WERI-Rb-1 (cell line): ENCODE data around the gene PPP2R3B.
"Not testable (repeated sequence)": the region's sequence is repeated elsewhere in the genome, so short reads cannot be mapped to it uniquely, and the experiment has no call there.

ENCODE experiments used
- DNase-seq: peaks from one replicate; pipeline ENCODE4 v3.0.0-alpha.2; 2020
- H3K27ac ChIP-seq: fragments of 250-450 bp; sonication (Bioruptor Pico); 2 replicates; pipeline ENCODE4 v1.5.1; 2020; ENCODE audit warnings: mild to moderate bottlenecking, moderate library complexity
- H3K27me3 ChIP-seq: fragments of 250-450 bp; sonication (Bioruptor Pico); 2 replicates; pipeline ENCODE4 v1.5.1; 2021; ENCODE audit warnings: mild to moderate bottlenecking, low read depth, moderate library complexity; ENCODE audit not compliant: insufficient read depth, severe bottlenecking
- H3K36me3 ChIP-seq: fragments of 250-450 bp; sonication (Bioruptor Pico); 2 replicates; pipeline ENCODE4 v1.5.1; 2020; ENCODE audit warnings: mild to moderate bottlenecking, moderate library complexity
- H3K4me3 ChIP-seq: 2 replicates; pipeline ENCODE4 v1.5.1; 2011; ENCODE audit warnings: low read depth, mild to moderate bottlenecking, control low read depth, low read length
- H3K9me3 ChIP-seq: fragments of 250-450 bp; sonication (Bioruptor Pico); 2 replicates; pipeline ENCODE4 v1.5.1; 2021; ENCODE audit warnings: mild to moderate bottlenecking, moderate library complexity; ENCODE audit not compliant: severe bottlenecking
- CTCF ChIP-seq: IDR thresholded peaks from 2 replicates; pipeline ENCODE4 v1.5.1; 2011; ENCODE audit warnings: low read depth, mild to moderate bottlenecking, control low read depth, inconsistent platforms, low read length

Gene PPP2R3B

GRCh38 chrX:312621-313331 is 73.9 kb downstream of the PPP2R3B start:
- Histone ChIP-seq H3K27ac (no peak overlapping the region), H3K4me3 (no peak overlapping the region), H3K36me3 (peaks cover 59% of the 10 kb centered on the region), H3K9me3 (no peaks in the 10 kb centered on the region), H3K27me3 (no peaks in the 10 kb centered on the region)
- TF ChIP-seq CTCF: no peak
- no peak for DNase-seq

- Histone ChIP-seq H3K4me3 (no peak overlapping the region), H3K27me3 (no peaks in the 10 kb centered on the region), H3K36me3 (peaks cover 62% of the 10 kb centered on the region), H3K9me3 (no peaks in the 10 kb centered on the region), H3K27ac (no peak overlapping the region)
- TF ChIP-seq CTCF: no peak
- no peak for DNase-seq
Measured at GRCh38 chrX:311156-312129, 75.3 kb downstream of the PPP2R3B start.

GRCh38 chrX:310621-311155 is 76.0 kb downstream of the PPP2R3B start:
- Histone ChIP-seq H3K27me3 (no peaks in the 10 kb centered on the region), H3K36me3 (peaks cover 66% of the 10 kb centered on the region), H3K9me3 (no peaks in the 10 kb centered on the region), H3K4me3 (no peak overlapping the region), H3K27ac (no peak overlapping the region)
- DNase-seq: no peak
- no peak for TF ChIP-seq CTCF

GRCh38 chrX:308821-309520 is 77.7 kb downstream of the PPP2R3B start:
- Histone ChIP-seq H3K27ac (no peak overlapping the region), H3K27me3 (no peaks in the 10 kb centered on the region), H3K9me3 (no peaks in the 10 kb centered on the region), H3K36me3 (peaks cover 69% of the 10 kb centered on the region), H3K4me3 (no peak overlapping the region)
- TF ChIP-seq CTCF: no peak
- no peak for DNase-seq

- Histone ChIP-seq H3K27me3 (no peaks in the 10 kb centered on the region), H3K9me3 (no peaks in the 10 kb centered on the region), H3K4me3 (no peak overlapping the region), H3K36me3 (peaks cover 66% of the 10 kb centered on the region), H3K27ac (no peak overlapping the region)
- no peak for TF ChIP-seq CTCF
- DNase-seq: no peak
Measured at GRCh38 chrX:307261-308111, 79.2 kb downstream of the PPP2R3B start.

GRCh38 chrX:306614-307251 is 80.0 kb downstream of the PPP2R3B start:
- not testable (repeated sequence) for DNase-seq, H3K4me3 ChIP-seq, H3K9me3 ChIP-seq, H3K27me3 ChIP-seq, H3K27ac ChIP-seq
- H3K36me3 ChIP-seq: peaks cover 67% of the 10 kb centered on the region

GRCh38 chrX:305781-306613 is 80.7 kb downstream of the PPP2R3B start:
- H3K36me3 ChIP-seq: peaks cover 69% of the 10 kb centered on the region
- not testable (repeated sequence) for H3K4me3 ChIP-seq, H3K27me3 ChIP-seq, H3K27ac ChIP-seq, DNase-seq, H3K9me3 ChIP-seq
